ENCODE results near the gene NUFIP2.

DNA sequence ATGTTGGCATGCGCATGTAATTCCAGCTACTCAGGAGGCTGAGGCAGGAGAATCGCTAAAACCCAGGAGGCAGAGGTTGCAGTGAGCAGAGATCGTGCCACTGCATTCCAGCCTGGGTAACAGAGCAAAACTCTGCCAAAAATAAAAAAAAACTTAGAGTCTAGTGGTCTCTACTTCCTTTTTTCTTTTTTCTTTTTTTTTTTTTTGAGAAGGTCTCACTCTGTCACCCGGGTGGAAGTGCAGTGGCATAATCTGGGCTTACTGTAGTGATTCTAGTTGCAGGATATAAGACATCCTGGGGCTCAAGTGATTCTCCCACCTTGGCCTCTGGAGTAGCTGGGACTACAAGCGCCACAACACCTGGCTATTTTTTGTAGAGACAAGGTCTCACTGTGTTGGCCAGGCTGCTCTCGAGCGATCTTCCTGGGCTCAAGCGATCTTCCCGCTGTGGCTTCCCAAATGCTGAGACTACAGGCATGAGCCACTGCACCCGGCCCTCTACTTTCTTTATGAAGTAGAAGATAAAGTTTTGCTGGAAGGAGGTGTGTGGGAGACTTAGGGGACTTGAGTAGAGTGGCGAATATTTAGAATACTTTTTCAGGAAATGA, 48.3 kb upstream of the NUFIP2 start:
- TF ChIP-seq POLR2AphosphoS5 (IDR thresholded peaks at IDR 0.05; ENCODE audit: low read depth, low read length) (no peak), TCF7L2 (IDR thresholded peaks at IDR 0.05; ENCODE audit: low read depth, low read length) (no peak), SIN3A (IDR thresholded peaks at IDR 0.05; ENCODE audit: borderline replicate concordance, insufficient read depth, low read depth, low read length) (no peak)
- TF ChIP-seq, protein P1, sequence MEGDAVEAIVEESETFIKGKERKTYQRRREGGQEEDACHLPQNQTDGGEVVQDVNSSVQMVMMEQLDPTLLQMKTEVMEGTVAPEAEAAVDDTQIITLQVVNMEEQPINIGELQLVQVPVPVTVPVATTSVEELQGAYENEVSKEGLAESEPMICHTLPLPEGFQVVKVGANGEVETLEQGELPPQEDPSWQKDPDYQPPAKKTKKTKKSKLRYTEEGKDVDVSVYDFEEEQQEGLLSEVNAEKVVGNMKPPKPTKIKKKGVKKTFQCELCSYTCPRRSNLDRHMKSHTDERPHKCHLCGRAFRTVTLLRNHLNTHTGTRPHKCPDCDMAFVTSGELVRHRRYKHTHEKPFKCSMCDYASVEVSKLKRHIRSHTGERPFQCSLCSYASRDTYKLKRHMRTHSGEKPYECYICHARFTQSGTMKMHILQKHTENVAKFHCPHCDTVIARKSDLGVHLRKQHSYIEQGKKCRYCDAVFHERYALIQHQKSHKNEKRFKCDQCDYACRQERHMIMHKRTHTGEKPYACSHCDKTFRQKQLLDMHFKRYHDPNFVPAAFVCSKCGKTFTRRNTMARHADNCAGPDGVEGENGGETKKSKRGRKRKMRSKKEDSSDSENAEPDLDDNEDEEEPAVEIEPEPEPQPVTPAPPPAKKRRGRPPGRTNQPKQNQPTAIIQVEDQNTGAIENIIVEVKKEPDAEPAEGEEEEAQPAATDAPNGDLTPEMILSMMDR (IDR thresholded peaks at IDR 0.05), result no peak

Measured in Panc1 (cell line).